GM12878 (cell line): ENCODE measurements around the gene NKX2-8. TPM values are rescaled to one million over a fixed set of nuclear protein-coding genes. Genes with fewer than 3 reads are reported as not detected.

Source experiments
- polyA plus RNA-seq, 11 experiments: library from polyadenylated mRNA; depleted of rRNA in 4 of 11; unstranded in 6 of 11; stranded (reverse) in 5 of 11; fragments of >200 nt; fragmentation: Nextera tagmentation in 4 of 11; fragmentation: Illumina TruSeq in 1 of 11; extraction: Ambion mirVana in 4 of 11; extraction: Trizol in 1 of 11; gene quantifications; 1 replicate in 1 of 11; 2 replicates in 10 of 11; pipeline versions ENCODE4 v1.2.1 to v1.2.3, GENCODE V29; 2011 to 2016; ENCODE audit warnings: inconsistent platforms in 2 of 11, missing spikeins in 2 of 11, low read depth in 1 of 11
- total RNA-seq, 4 experiments: library from RNA; depleted of rRNA in 3 of 4; stranded (reverse); fragments of >200 nt in 3 of 4; fragmentation: Illumina TruSeq in 1 of 4; extraction: Trizol in 1 of 4; gene quantifications; 2 replicates each; pipeline versions ENCODE4 v1.2.1 to v1.2.3, GENCODE V29; 2013 to 2021

Gene NKX2-8
- total and polyA plus RNA-seq, 10 of the 15 experiments (the other 5 are each of a cell fraction or from before 2014, with no cell fraction given): not detected

Other genes starting within 250 kb of the NKX2-8 start
- not detected in 2 replicates for gene NKX2-1, start 62.4 kb downstream of the NKX2-8 start, total RNA-seq (2014; rRNA removed)
- not detected in 2 replicates for gene NKX2-1, start 62.4 kb downstream of the NKX2-8 start, total RNA-seq (2014; rRNA removed; fragmentation: Illumina TruSeq; extraction: Trizol)
- gene NKX2-1, start 62.4 kb downstream of the NKX2-8 start, total RNA-seq (2021): not detected in 2 replicates
- not detected in 2 replicates for gene NKX2-1, start 62.4 kb downstream of the NKX2-8 start, polyA plus RNA-seq (2011; rRNA removed)
- gene NKX2-1, start 62.4 kb downstream of the NKX2-8 start, polyA plus RNA-seq (2014; fragmentation: Illumina TruSeq; extraction: Trizol): 0.03 TPM in 1 of 2 replicates, not detected in the other
- not detected for gene NKX2-1, start 62.4 kb downstream of the NKX2-8 start, polyA plus RNA-seq (2014; fragmentation: Nextera tagmentation; extraction: Ambion mirVana)
- not detected in 2 replicates for gene NKX2-1, start 62.4 kb downstream of the NKX2-8 start, polyA plus RNA-seq (2014; rRNA removed)
- not detected for gene NKX2-1, start 62.4 kb downstream of the NKX2-8 start, polyA plus RNA-seq (2016; fragmentation: Nextera tagmentation; extraction: Ambion mirVana)
- gene PAX9, start 79.2 kb upstream of the NKX2-8 start, total RNA-seq (2014; rRNA removed): 0.06 and 0.11 TPM in 2 replicates
- gene PAX9, start 79.2 kb upstream of the NKX2-8 start, total RNA-seq (2014; rRNA removed; fragmentation: Illumina TruSeq; extraction: Trizol): 0.04 TPM in 1 of 2 replicates, not detected in the other
- gene PAX9, start 79.2 kb upstream of the NKX2-8 start, total RNA-seq (2021): 0.27 and 0.28 TPM in 2 replicates
- 5.9 and 8.2 TPM in 2 replicates for gene PAX9, start 79.2 kb upstream of the NKX2-8 start, polyA plus RNA-seq (2011; rRNA removed)
- 0.03 and 0.05 TPM in 2 replicates for gene PAX9, start 79.2 kb upstream of the NKX2-8 start, polyA plus RNA-seq (2014; fragmentation: Illumina TruSeq; extraction: Trizol)
- gene PAX9, start 79.2 kb upstream of the NKX2-8 start, polyA plus RNA-seq (2014; fragmentation: Nextera tagmentation; extraction: Ambion mirVana): not detected
- gene PAX9, start 79.2 kb upstream of the NKX2-8 start, polyA plus RNA-seq (2014; rRNA removed): 0.09 TPM in 1 of 2 replicates, not detected in the other
- under 1 TPM in 1 of 2 experiments, not detected in 1; 0.11 TPM for gene PAX9, start 79.2 kb upstream of the NKX2-8 start, polyA plus RNA-seq (2016; fragmentation: Nextera tagmentation; extraction: Ambion mirVana)